Thyroid gland (tissue), 4 donors: Measurements from ENCODE around the gene NPY4R2.
"Not testable (repeated sequence)": the region's sequence is repeated elsewhere in the genome, so short reads cannot be mapped to it uniquely, and the experiment has no call there.

ENCODE experiments used
- CTCF ChIP-seq, 6 experiments: fragments of 200-600 bp in 3 of 6; fragments of 450-650 bp in 3 of 6; sonication (generic) in 3 of 6; IDR thresholded peaks; one replicate each; pipeline ENCODE4 v1.5.1; 2016 to 2019; ENCODE audit warnings: antibody characterized with exemption in 6 of 6, mild to moderate bottlenecking in 2 of 6, inconsistent platforms in 1 of 6, moderate library complexity in 1 of 6
- POLR2A ChIP-seq, 2 donors: fragments of 450-650 bp; IDR thresholded peaks; one replicate each; pipeline ENCODE4 v1.6.1; 2017; ENCODE audit warnings: antibody characterized with exemption in 2 of 2, mild to moderate bottlenecking in 2 of 2, moderate library complexity in 1 of 2

- not testable (repeated sequence) for TF ChIP-seq CTCF, POLR2A (IDR thresholded peaks at IDR 0.05)
Observed at GRCh38 chr10:47927147-47927916, 8.9 kb downstream of the NPY4R2 start.
